HCT116 (cell line): ENCODE data around the gene ENPP3.

ENCODE experiments used
- CTCF ChIP-seq, 3 experiments: fragments of 200-600 bp in 1 of 3; sonication (generic) in 1 of 3; IDR thresholded peaks in 2 of 3; conservative IDR thresholded peaks in 1 of 3; 2 replicates each; pipeline ENCODE4 v1.5.1; 2012 to 2017; ENCODE audit warnings: low read depth in 2 of 3, low read length in 2 of 3, antibody characterized with exemption in 1 of 3, borderline replicate concordance in 1 of 3, control low read depth in 1 of 3, mild to moderate bottlenecking in 1 of 3, mixed read lengths in 1 of 3, mixed run types in 1 of 3, moderate library complexity in 1 of 3; ENCODE audit not compliant: insufficient read depth in 1 of 3
- POLR2A ChIP-seq: IDR thresholded peaks from 2 replicates; pipeline ENCODE4 v1.7.0; 2011; ENCODE audit warnings: borderline replicate concordance; ENCODE audit not compliant: insufficient read depth, insufficient read length; ENCODE audit errors: extremely low read depth
- REST ChIP-seq: IDR thresholded peaks from 2 replicates; pipeline ENCODE4 v1.6.1; 2012; ENCODE audit warnings: low read depth
- YY1 ChIP-seq: IDR thresholded peaks from 2 replicates; pipeline ENCODE4 v1.6.1; 2011; ENCODE audit warnings: low read length, low read depth, moderate library complexity, mild to moderate bottlenecking; ENCODE audit not compliant: insufficient replicate concordance; ENCODE audit errors: extremely low read depth

GRCh38 chr6:131789219-131789618 is 152.1 kb downstream of the ENPP3 start:
- TF ChIP-seq YY1 = no peak
- TF ChIP-seq CTCF (IDR thresholded peaks at IDR 0.05 in 2 of 3, conservative IDR thresholded peaks at IDR 0.05 in 1 of 3; ENCODE audit: borderline replicate concordance in 1 of 3, insufficient read depth in 1 of 3, low read depth in 2 of 3, low read length in 2 of 3) = no peak
- no peak for TF ChIP-seq POLR2A
- no peak for TF ChIP-seq REST
